ENCODE results near the gene LDLRAD1.

DNA sequence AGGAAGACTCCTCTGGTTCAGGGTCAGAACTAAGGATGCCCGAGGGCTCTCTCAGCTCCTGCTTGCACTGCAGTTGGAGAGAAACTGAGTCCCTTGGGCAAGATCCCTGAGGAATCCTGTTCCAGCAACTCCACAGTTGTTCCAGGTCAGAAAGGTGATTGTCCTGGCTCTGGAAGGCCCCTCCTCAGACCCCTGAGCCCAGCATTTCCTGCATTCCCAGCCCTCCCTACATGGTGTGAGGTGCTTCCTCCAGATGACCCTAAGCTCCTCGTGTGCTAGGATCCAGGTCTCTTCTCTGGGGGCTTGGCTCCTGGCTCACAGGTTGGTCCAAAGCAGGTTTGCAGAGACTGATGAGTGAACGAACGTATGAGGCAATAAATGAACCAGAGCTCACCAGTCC is 11.5 kb downstream of the LDLRAD1 start:
- TF ChIP-seq, protein P1, sequence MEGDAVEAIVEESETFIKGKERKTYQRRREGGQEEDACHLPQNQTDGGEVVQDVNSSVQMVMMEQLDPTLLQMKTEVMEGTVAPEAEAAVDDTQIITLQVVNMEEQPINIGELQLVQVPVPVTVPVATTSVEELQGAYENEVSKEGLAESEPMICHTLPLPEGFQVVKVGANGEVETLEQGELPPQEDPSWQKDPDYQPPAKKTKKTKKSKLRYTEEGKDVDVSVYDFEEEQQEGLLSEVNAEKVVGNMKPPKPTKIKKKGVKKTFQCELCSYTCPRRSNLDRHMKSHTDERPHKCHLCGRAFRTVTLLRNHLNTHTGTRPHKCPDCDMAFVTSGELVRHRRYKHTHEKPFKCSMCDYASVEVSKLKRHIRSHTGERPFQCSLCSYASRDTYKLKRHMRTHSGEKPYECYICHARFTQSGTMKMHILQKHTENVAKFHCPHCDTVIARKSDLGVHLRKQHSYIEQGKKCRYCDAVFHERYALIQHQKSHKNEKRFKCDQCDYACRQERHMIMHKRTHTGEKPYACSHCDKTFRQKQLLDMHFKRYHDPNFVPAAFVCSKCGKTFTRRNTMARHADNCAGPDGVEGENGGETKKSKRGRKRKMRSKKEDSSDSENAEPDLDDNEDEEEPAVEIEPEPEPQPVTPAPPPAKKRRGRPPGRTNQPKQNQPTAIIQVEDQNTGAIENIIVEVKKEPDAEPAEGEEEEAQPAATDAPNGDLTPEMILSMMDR (IDR thresholded peaks at IDR 0.05): no peak
- TF ChIP-seq EP300 (IDR thresholded peaks at IDR 0.05): no peak

Data from stomach (tissue), 4 donors.